Measurements from ENCODE around the gene SCAF1. TPM values are rescaled to one million over a fixed set of nuclear protein-coding genes. Genes with fewer than 3 reads are reported as not detected.

SCAF1 gene
- total RNA-seq, 1 donor from 2014 or later, result 8.7 TPM

GRCh38 chr19:49687566-49688316 is 45.7 kb downstream of the SCAF1 start:
- Mint-ChIP-seq H3K36me3 (peaks cover 15% of the 10 kb centered on the region), H3K27me3 (ENCODE audit: insufficient read depth, low read depth) (peaks cover 12% of the 10 kb centered on the region), H3K4me3 (peak overlapping the region; percentile 74), H3K9me3 (no peaks in the 10 kb centered on the region), H3K27ac (no peak overlapping the region), H3K4me1 (peaks cover 36% of the 10 kb centered on the region)
- peaks cover 73% of the 10 kb centered on the region for H3F3A ChIP-seq (ENCODE audit: low read depth)
- H3K36me3 ChIP-seq, result no peaks in the 10 kb centered on the region
- TF ChIP-seq, protein P1, sequence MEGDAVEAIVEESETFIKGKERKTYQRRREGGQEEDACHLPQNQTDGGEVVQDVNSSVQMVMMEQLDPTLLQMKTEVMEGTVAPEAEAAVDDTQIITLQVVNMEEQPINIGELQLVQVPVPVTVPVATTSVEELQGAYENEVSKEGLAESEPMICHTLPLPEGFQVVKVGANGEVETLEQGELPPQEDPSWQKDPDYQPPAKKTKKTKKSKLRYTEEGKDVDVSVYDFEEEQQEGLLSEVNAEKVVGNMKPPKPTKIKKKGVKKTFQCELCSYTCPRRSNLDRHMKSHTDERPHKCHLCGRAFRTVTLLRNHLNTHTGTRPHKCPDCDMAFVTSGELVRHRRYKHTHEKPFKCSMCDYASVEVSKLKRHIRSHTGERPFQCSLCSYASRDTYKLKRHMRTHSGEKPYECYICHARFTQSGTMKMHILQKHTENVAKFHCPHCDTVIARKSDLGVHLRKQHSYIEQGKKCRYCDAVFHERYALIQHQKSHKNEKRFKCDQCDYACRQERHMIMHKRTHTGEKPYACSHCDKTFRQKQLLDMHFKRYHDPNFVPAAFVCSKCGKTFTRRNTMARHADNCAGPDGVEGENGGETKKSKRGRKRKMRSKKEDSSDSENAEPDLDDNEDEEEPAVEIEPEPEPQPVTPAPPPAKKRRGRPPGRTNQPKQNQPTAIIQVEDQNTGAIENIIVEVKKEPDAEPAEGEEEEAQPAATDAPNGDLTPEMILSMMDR (IDR thresholded peaks at IDR 0.05), result no peak
- TF ChIP-seq EZH2 (IDR thresholded peaks at IDR 0.05) (no peak), EZH2phosphoT487 (IDR thresholded peaks at IDR 0.05) (no peak)
- H3K4me3 ChIP-seq, result no peak overlapping the region
- H3K27ac ChIP-seq, result no peak overlapping the region
- no peak for DNase-seq (ENCODE audit: low spot score)
- no peaks in the 10 kb centered on the region for H3K27me3 ChIP-seq
- H3K4me1 ChIP-seq, result peaks cover 14% of the 10 kb centered on the region
- no peak overlapping the region for H2AFZ ChIP-seq (replicated peaks)
- H3K9ac ChIP-seq, result no peak overlapping the region
- no peaks in the 10 kb centered on the region for H3K9me3 ChIP-seq (ENCODE audit: low read depth)
- peaks cover 67% of the 10 kb centered on the region for H4K20me1 ChIP-seq (ENCODE audit: low read depth)
- peaks cover 49% of the 10 kb centered on the region for H3K79me2 ChIP-seq (ENCODE audit: low read depth)
- no peak overlapping the region for H3K4me2 ChIP-seq

DNA sequence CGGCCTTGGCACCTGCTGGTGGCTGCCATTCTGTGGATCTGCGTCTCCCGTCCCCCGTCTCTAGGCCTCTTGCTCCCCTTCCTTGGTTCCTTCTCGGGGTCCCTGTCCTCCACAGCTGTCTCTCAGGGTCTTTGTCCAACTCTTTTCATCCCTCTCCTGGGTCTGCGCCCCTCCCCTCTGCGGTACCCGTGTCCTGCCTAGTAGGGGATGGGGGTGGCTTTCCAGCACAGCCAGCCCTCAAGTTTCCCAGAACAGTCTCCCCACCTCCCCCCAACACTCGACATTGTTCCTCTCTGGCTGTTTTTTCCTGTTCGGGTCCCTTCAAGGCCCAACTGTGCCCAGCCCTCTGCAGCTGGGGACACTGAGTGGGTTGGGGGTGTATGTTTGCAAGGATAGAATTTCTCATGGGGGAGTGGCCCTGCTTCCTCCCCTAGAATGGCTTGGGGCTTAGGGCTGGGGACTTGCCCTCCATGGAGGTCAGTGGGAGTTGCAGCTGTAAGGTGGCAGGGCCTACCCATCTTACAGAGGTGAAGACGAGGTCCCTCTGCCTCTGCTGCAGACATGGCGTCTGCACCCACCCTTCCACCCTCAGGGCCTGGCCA is 46.6 kb downstream of the SCAF1 start:
- Histone ChIP-seq H3K4me1 (peaks cover 14% of the 10 kb centered on the region), H3K36me3 (peaks cover 3% of the 10 kb centered on the region), H3K9me3 (ENCODE audit: low read depth) (no peaks in the 10 kb centered on the region), H3K27me3 (no peaks in the 10 kb centered on the region), H3K79me2 (ENCODE audit: low read depth) (peaks cover 49% of the 10 kb centered on the region), H3K9ac (no peak overlapping the region), H3F3A (ENCODE audit: low read depth) (peaks cover 66% of the 10 kb centered on the region), H3K27ac (peak overlapping the region; percentile 46), H3K4me3 (no peak overlapping the region), H2AFZ (replicated peaks) (no peak overlapping the region), H4K20me1 (ENCODE audit: low read depth) (peaks cover 61% of the 10 kb centered on the region), H3K4me2 (peak overlapping the region; percentile 90)
- TF ChIP-seq EZH2phosphoT487 (IDR thresholded peaks at IDR 0.05) (no peak), EZH2 (IDR thresholded peaks at IDR 0.05) (no peak)
- TF ChIP-seq, protein P1 (IDR thresholded peaks at IDR 0.05), result no peak
- peaks cover 36% of the 10 kb centered on the region for H3K4me1 Mint-ChIP-seq
- no peaks in the 10 kb centered on the region for H3K9me3 Mint-ChIP-seq
- DNase-seq (ENCODE audit: low spot score), result no peak
- H3K4me3 Mint-ChIP-seq, result peak overlapping the region; percentile 74
- peaks cover 13% of the 10 kb centered on the region for H3K36me3 Mint-ChIP-seq
- H3K27ac Mint-ChIP-seq, result no peak overlapping the region
- H3K27me3 Mint-ChIP-seq (ENCODE audit: insufficient read depth, low read depth), result peaks cover 12% of the 10 kb centered on the region

GRCh38 chr19:49689133-49690078 is 47.4 kb downstream of the SCAF1 start, which contains the start of gene ADM5:
ADM5 (plus strand) TSS chr19:49689594; CDS start chr19:49689838, 244 bp downstream.
- Histone ChIP-seq H3K27ac (peak within 1 kb of the TSS; percentile 86), H3K27me3 (no peaks in the 10 kb centered on the region), H3K4me3 (peak within 1 kb of the TSS; percentile 85), H3F3A (ENCODE audit: low read depth) (peaks cover 58% of the 10 kb centered on the region), H4K20me1 (ENCODE audit: low read depth) (peaks cover 53% of the 10 kb centered on the region), H2AFZ (replicated peaks) (no peak within 1 kb of the TSS), H3K4me2 (peak within 1 kb of the TSS; percentile 90), H3K36me3 (peaks cover 3% of the 10 kb centered on the region), H3K9ac (peak within 1 kb of the TSS; percentile 45), H3K9me3 (ENCODE audit: low read depth) (no peaks in the 10 kb centered on the region), H3K79me2 (ENCODE audit: low read depth) (peaks cover 47% of the 10 kb centered on the region), H3K4me1 (peaks cover 14% of the 10 kb centered on the region)
- Mint-ChIP-seq H3K9me3 (no peaks in the 10 kb centered on the region), H3K4me1 (peaks cover 36% of the 10 kb centered on the region), H3K36me3 (peaks cover 16% of the 10 kb centered on the region), H3K27me3 (ENCODE audit: insufficient read depth, low read depth) (peaks cover 12% of the 10 kb centered on the region), H3K27ac (peak within 1 kb of the TSS; percentile 94), H3K4me3 (peak within 1 kb of the TSS; percentile 94)
- no peak for TF ChIP-seq EZH2phosphoT487 (IDR thresholded peaks at IDR 0.05)
- TF ChIP-seq, protein P1 (IDR thresholded peaks at IDR 0.05), result peak; percentile 58
- DNase-seq (ENCODE audit: low spot score), result peak; percentile 56

Data from neural progenitor cell (in vitro differentiated cells).